Upper lobe of left lung (tissue), 4 donors: ENCODE results near the gene TCERG1.

Experiments
- POLR2A ChIP-seq, 4 donors: fragments of 450-650 bp; IDR thresholded peaks; one replicate each; pipeline ENCODE4 v1.5.1; 2016 to 2017; ENCODE audit warnings: antibody characterized with exemption in 4 of 4, mild to moderate bottlenecking in 2 of 4
- POLR2AphosphoS5 ChIP-seq, 2 donors: sonication (generic); formaldehyde crosslinking; IDR thresholded peaks; one replicate each; pipeline ENCODE4 v1.5.1; 2017; ENCODE audit warnings: antibody characterized with exemption in 2 of 2

DNA sequence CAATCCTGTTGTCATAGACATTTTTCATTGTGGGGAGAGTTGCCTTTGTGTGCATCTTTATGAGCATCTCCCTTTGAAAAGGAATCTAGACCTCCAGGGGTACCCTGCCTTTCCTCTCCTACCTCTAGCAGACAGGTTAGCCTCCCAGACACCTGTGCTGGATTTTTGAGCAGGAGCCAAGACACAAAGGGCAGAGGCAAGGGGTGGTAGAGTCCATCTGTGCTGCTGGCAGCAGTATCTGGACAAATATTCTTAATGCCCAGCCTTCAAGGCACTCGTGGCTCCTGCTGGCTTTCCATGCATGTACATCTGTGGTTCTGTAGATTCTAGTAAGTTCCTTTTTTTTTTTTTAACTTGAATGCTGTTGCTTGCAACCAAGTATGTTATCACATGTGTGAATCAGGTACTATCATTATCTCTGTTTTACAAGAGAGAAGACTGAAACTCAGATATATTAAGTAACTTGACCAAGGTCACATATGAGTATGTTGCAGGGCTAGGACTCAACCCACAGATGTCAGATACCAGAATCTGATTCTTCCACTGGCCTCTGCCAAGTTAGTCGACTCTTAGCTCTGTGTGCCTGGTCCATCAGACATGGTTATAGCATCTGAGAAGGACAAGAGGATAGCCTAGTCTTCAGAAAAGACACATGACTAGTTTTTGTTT is 101.8 kb downstream of the TCERG1 start:
- TF ChIP-seq POLR2AphosphoS5 (IDR thresholded peaks at IDR 0.05) (no peak), POLR2A (IDR thresholded peaks at IDR 0.05) (no peak)
